A549 (cell line): ENCODE data around the gene LRRC46. TPM values are rescaled to one million over a fixed set of nuclear protein-coding genes. Genes with fewer than 3 reads are reported as not detected.
A peak's percentile ranks its signal among the peaks of the same experiment; 100 is the strongest.

ENCODE experiments used
- ATAC-seq, 2 experiments: fragments of 200-7000 bp in 1 of 2; fragments of >200 bp in 1 of 2; cut with Nextera tagmentation in 1 of 2; cut with Tn5 transposase in 1 of 2; 3 replicates each; pipeline versions ENCODE4 v1.8.0 to v1.9.1; 2018 to 2020; ENCODE audit warnings: mild to moderate bottlenecking in 1 of 2, moderate library complexity in 1 of 2
- CTCF ChIA-PET: fragments of 300-600 bp; sonication (Branson Sonifier 250); formaldehyde crosslinking; extraction: SDS; loops from one replicate; lab custom pipeline; 2021; ENCODE audit warnings: antibody characterized with exemption, inconsistent platforms; lab: Yijun Ruan, JAX
- POLR2A ChIA-PET: fragments of 350-600 bp; formaldehyde crosslinking; extraction: SDS; loops from one replicate; lab custom pipeline; 2021; ENCODE audit warnings: antibody characterized with exemption, inconsistent platforms; lab: Yijun Ruan, JAX
- DNase-seq, 2 experiments: peaks; one replicate each; pipeline versions ENCODE4 v3.0.0 to v3.0.0-alpha.2; 2011 to 2016; ENCODE audit warnings: low read depth in 1 of 2, low spot score in 1 of 2
- FAIRE-seq: peaks from 2 replicates; lab custom pipeline; 2011; peaks lifted over from hg19 to GRCh38; lab: Jason Lieb, UNC
- H3K27ac ChIP-seq, 2 experiments: fragments of >200 bp; sonication (Bioruptor Twin); formaldehyde crosslinking; 3 replicates each; pipeline ENCODE4 v1.5.1; 2016 to 2017
- H3K4me1 ChIP-seq: fragments of >200 bp; sonication (Bioruptor Twin); formaldehyde crosslinking; 3 replicates; pipeline ENCODE4 v1.6.1; 2016
- H3K4me2 ChIP-seq: fragments of >200 bp; sonication (Bioruptor Twin); formaldehyde crosslinking; 3 replicates; pipeline ENCODE4 v1.6.1; 2016
- H3K4me3 ChIP-seq: fragments of >200 bp; sonication (Bioruptor Twin); formaldehyde crosslinking; 3 replicates; pipeline ENCODE4 v1.5.1; 2016
- H3K9me3 ChIP-seq: fragments of >200 bp; sonication (Bioruptor Twin); formaldehyde crosslinking; 3 replicates; pipeline ENCODE4 v1.6.1; 2016
- ATOH8 ChIP-seq: fragments of 250-450 bp; sonication (Bioruptor Pico); IDR thresholded peaks from 2 replicates; pipeline ENCODE4 v1.5.0; 2020; ENCODE audit warnings: low read depth, mild to moderate bottlenecking, moderate library complexity
- BHLHE40 ChIP-seq: IDR thresholded peaks from 2 replicates; pipeline ENCODE4 v1.6.1; 2012; ENCODE audit warnings: low read depth, low read length, inconsistent platforms
- CEBPB ChIP-seq, 2 experiments: fragments of >200 bp in 1 of 2; sonication (Bioruptor Twin) in 1 of 2; formaldehyde crosslinking in 1 of 2; IDR thresholded peaks; 2 replicates each; pipeline ENCODE4 v1.6.1; 2012 to 2016
- CHD2 ChIP-seq: fragments of 150-350 bp; IDR thresholded peaks from 2 replicates; pipeline ENCODE4 v1.6.1; 2014; ENCODE audit warnings: low read length; ENCODE audit not compliant: partially characterized antibody
- E2F6 ChIP-seq: IDR thresholded peaks from 2 replicates; pipeline ENCODE4 v1.6.1; 2012; ENCODE audit warnings: low read depth, borderline replicate concordance
- EP300 ChIP-seq, 2 experiments: fragments of >200 bp; sonication (Bioruptor Twin); formaldehyde crosslinking; IDR thresholded peaks; 2 replicates in 1 of 2; 3 replicates in 1 of 2; pipeline ENCODE4 v1.6.1; 2016 to 2017
- HES2 ChIP-seq: fragments of >200 bp; sonication (Bioruptor Twin); formaldehyde crosslinking; IDR thresholded peaks from 2 replicates; pipeline ENCODE4 v1.6.1; 2016
- HOXA7 ChIP-seq: fragments of 250-450 bp; sonication (Bioruptor Pico); IDR thresholded peaks from 2 replicates; pipeline ENCODE4 v1.5.0; 2020; ENCODE audit warnings: mild to moderate bottlenecking, moderate library complexity
- HOXB13 ChIP-seq: fragments of 250-450 bp; sonication (Bioruptor Pico); IDR thresholded peaks from 2 replicates; pipeline ENCODE4 v1.5.0; 2020; ENCODE audit warnings: low read depth, mild to moderate bottlenecking, moderate library complexity
- JUN ChIP-seq, 2 experiments: fragments of >200 bp; sonication (Bioruptor Twin); formaldehyde crosslinking; IDR thresholded peaks; 2 replicates in 1 of 2; 3 replicates in 1 of 2; pipeline ENCODE4 v1.6.1; 2016 to 2017
- KDM1A ChIP-seq: fragments of 200-600 bp; sonication (generic); IDR thresholded peaks from 2 replicates; pipeline ENCODE4 v1.6.1; 2016; ENCODE audit warnings: low read depth, mild to moderate bottlenecking
- KDM5A ChIP-seq: fragments of 200-600 bp; sonication (generic); IDR thresholded peaks from 2 replicates; pipeline ENCODE4 v1.6.1; 2016; ENCODE audit warnings: antibody characterized with exemption, mild to moderate bottlenecking
- MAX ChIP-seq: IDR thresholded peaks from 2 replicates; pipeline ENCODE4 v1.6.1; 2012
- MYC ChIP-seq: IDR thresholded peaks from 2 replicates; pipeline ENCODE4 v1.6.1; 2012; ENCODE audit warnings: mild to moderate bottlenecking, inconsistent platforms, low read length, improper control_type of control experiment, borderline replicate concordance
- NFE2L2 ChIP-seq: fragments of 150-350 bp; conservative IDR thresholded peaks from 2 replicates; pipeline ENCODE4 v1.6.1; 2014; ENCODE audit warnings: low read length
- NPAS2 ChIP-seq: fragments of 250-450 bp; sonication (Bioruptor Pico); IDR thresholded peaks from 2 replicates; pipeline ENCODE4 v1.8.0; 2022; ENCODE audit warnings: mild to moderate bottlenecking, moderate library complexity, borderline replicate concordance
- NR3C1 ChIP-seq: fragments of >200 bp; sonication (Bioruptor Twin); formaldehyde crosslinking; IDR thresholded peaks from 3 replicates; pipeline ENCODE4 v1.6.1; 2017
- RAD21 ChIP-seq, 2 experiments: fragments of >200 bp in 1 of 2; sonication (Bioruptor Twin) in 1 of 2; formaldehyde crosslinking in 1 of 2; IDR thresholded peaks in 1 of 2; conservative IDR thresholded peaks in 1 of 2; 2 replicates in 1 of 2; 3 replicates in 1 of 2; pipeline ENCODE4 v1.6.1; 2012 to 2018; ENCODE audit warnings: inconsistent platforms in 1 of 2
- RARB ChIP-seq: fragments of 250-450 bp; sonication (Bioruptor Pico); IDR thresholded peaks from 2 replicates; pipeline ENCODE4 v1.8.0; 2021; ENCODE audit warnings: mild to moderate bottlenecking, moderate library complexity
- RCOR1 ChIP-seq: fragments of 150-350 bp; IDR thresholded peaks from 2 replicates; pipeline ENCODE4 v1.6.1; 2014; ENCODE audit warnings: antibody characterized with exemption, low read length, low read depth
- SREBF2 ChIP-seq: fragments of 450-650 bp; IDR thresholded peaks from 2 replicates; pipeline ENCODE4 v1.6.1; 2014; ENCODE audit warnings: mild to moderate bottlenecking, moderate library complexity
- USF2 ChIP-seq: fragments of 450-650 bp; IDR thresholded peaks from 2 replicates; pipeline ENCODE4 v1.6.1; 2014; ENCODE audit warnings: antibody characterized with exemption
- ZC3H11A ChIP-seq: fragments of 450-650 bp; IDR thresholded peaks from 2 replicates; pipeline ENCODE4 v1.6.1; 2014; ENCODE audit warnings: antibody characterized with exemption, mild to moderate bottlenecking
- ZNF302 ChIP-seq: fragments of 250-450 bp; sonication (Bioruptor Pico); IDR thresholded peaks from 2 replicates; pipeline ENCODE4 v1.9.0; 2021; ENCODE audit warnings: inconsistent platforms, mild to moderate bottlenecking, moderate library complexity
- ZSCAN20 ChIP-seq: fragments of 250-450 bp; sonication (Bioruptor Pico); IDR thresholded peaks from 2 replicates; pipeline ENCODE4 v1.8.0; 2022; ENCODE audit warnings: mild to moderate bottlenecking, moderate library complexity
- WGBS: methylation state at CpG from one replicate; pipeline ENCODE4 v1.1.6; 2017; ENCODE audit errors: missing lambda C conversion rate; 5-methylcytosine and 5-hydroxymethylcytosine counted together
- polyA plus RNA-seq, 4 experiments: library from polyadenylated mRNA; depleted of rRNA in 3 of 4; stranded (reverse); fragments of >200 nt; fragmentation: RNase III in 1 of 4; extraction: RNeasy Plus Mini Kit Qiagen cat#74134 plus additional on column Dnase treatment in 1 of 4; gene quantifications; 2 replicates in 3 of 4; 3 replicates in 1 of 4; pipeline ENCODE4 v1.2.3, GENCODE V29; 2011 to 2017

The LRRC46 gene
- polyA plus RNA-seq, 2 of the 4 experiments (the other 2 are of a cell fraction) = 2.7 to 3.0 TPM

- DNase-seq = no peak
- Histone ChIP-seq H3K4me3 (no peak overlapping the region), H3K9me3 (no peaks in the 10 kb centered on the region), H3K4me1 (peaks cover 28% of the 10 kb centered on the region), H3K27ac (no peak overlapping the region), H3K4me2 (no peak overlapping the region)
- POLR2A ChIA-PET = interaction anchor here (1.1 kb wide), 1 partner anchor 50 kb away, joined by 3 read pairs; the partner anchor contains the start of gene SP2
- no peak for ATAC-seq
- no peak for FAIRE-seq
- CTCF ChIA-PET = interaction anchor here (0.9 to 36.3 kb wide), 12 partner anchors 9 to 199 kb away, joined by 3 to 1860 read pairs (median 84); partner anchors contain the start of genes CDK5RAP3, PNPO, PRR15L and SP2
- 65% methylated on average over 3 of the region's 3 CpGs for WGBS
- TF ChIP-seq CEBPB (IDR thresholded peaks at IDR 0.05) = no peak
- no peak for TF ChIP-seq ZC3H11A
- TF ChIP-seq CHD2 = no peak
- TF ChIP-seq ZNF302 (CRISPR knock-in tag) = no peak
- TF ChIP-seq EP300 (IDR thresholded peaks at IDR 0.05) = no peak
- TF ChIP-seq ZSCAN20 (CRISPR knock-in tag) = no peak
- no peak for TF ChIP-seq HOXA7 (CRISPR knock-in tag)
- no peak for TF ChIP-seq NPAS2 (CRISPR knock-in tag)
- TF ChIP-seq USF2 = no peak
- no peak for TF ChIP-seq NFE2L2
- TF ChIP-seq RCOR1 = no peak
- TF ChIP-seq KDM5A = no peak
- TF ChIP-seq RARB (CRISPR knock-in tag) = no peak
- no peak for TF ChIP-seq HOXB13 (CRISPR knock-in tag)
- TF ChIP-seq MAX = no peak
- TF ChIP-seq RAD21 (conservative IDR thresholded peaks at IDR 0.05 in 1 of 2, IDR thresholded peaks at IDR 0.05 in 1 of 2) = no peak
- no peak for TF ChIP-seq JUN (IDR thresholded peaks at IDR 0.05)
- no peak for TF ChIP-seq SREBF2
- TF ChIP-seq MYC = no peak
Observed at GRCh38 chr17:47845716-47846075, 14.2 kb downstream of the LRRC46 start.

GRCh38 chr17:47846716-47847340, 15.4 kb downstream of the LRRC46 start:
- H3K4me3 ChIP-seq = no peak overlapping the region
- ChIA-PET POLR2A (no interaction called here), CTCF (interaction anchor here (0.7 to 36.3 kb wide), 12 partner anchors 10 to 171 kb away, joined by 3 to 1860 read pairs (median 20); partner anchors contain the start of genes CDK5RAP3, SP2 and SP6)
- H3K4me2 ChIP-seq = no peak overlapping the region
- peaks cover 27% of the 10 kb centered on the region for H3K4me1 ChIP-seq
- H3K9me3 ChIP-seq = no peaks in the 10 kb centered on the region
- no peak for DNase-seq
- TF ChIP-seq RARB (CRISPR knock-in tag) = no peak
- H3K27ac ChIP-seq = 0 out of 6 replicates have a peak overlapping the region, but pooled peaks of 1 of the 2 experiments have one; percentile 4
- WGBS = 86% methylated on average over 31 of the region's 31 CpGs
- no peak for ATAC-seq
- no peak for FAIRE-seq

GRCh38 chr17:47847341-47848197, 16.1 kb downstream of the LRRC46 start:
- ChIA-PET POLR2A (interaction anchor here (1.1 kb wide), 1 partner anchor 48 kb away, joined by 3 read pairs; no protein-coding TSS in a partner anchor), CTCF (interaction anchor here (0.6 to 36.3 kb wide), 16 partner anchors 10 to 1143 kb away, joined by 3 to 1860 read pairs (median 6); partner anchors contain the start of genes LRRC46, MRPL10, OSBPL7 and SP2)
- Histone ChIP-seq H3K4me1 (peaks cover 27% of the 10 kb centered on the region), H3K9me3 (no peaks in the 10 kb centered on the region), H3K4me3 (no peak overlapping the region), H3K27ac (no peak overlapping the region), H3K4me2 (no peak overlapping the region)
- TF ChIP-seq SREBF2 = no peak
- TF ChIP-seq RCOR1 = no peak
- TF ChIP-seq ATOH8 (CRISPR knock-in tag) = no peak
- no peak for TF ChIP-seq USF2
- no peak for TF ChIP-seq KDM1A
- TF ChIP-seq RAD21 (conservative IDR thresholded peaks at IDR 0.05 in 1 of 2, IDR thresholded peaks at IDR 0.05 in 1 of 2) = no peak
- TF ChIP-seq BHLHE40 = no peak
- no peak for TF ChIP-seq E2F6
- no peak for TF ChIP-seq HES2
- TF ChIP-seq NR3C1 = no peak
- no peak for DNase-seq
- ATAC-seq = no peak
- 85% methylated on average over 56 of the region's 71 CpGs for WGBS
- no peak for FAIRE-seq
